ES-I3 (cell line): Measurements from ENCODE around the gene BAD.

Experiments used
- H3K36me3 ChIP-seq: 2 replicates; pipeline ENCODE4 v1.6.1; 2013; ENCODE audit warnings: mild to moderate bottlenecking, low read length, control low read depth, moderate library complexity; ENCODE audit not compliant: insufficient read depth
- H3K4me1 ChIP-seq: 2 replicates; pipeline ENCODE4 v1.6.1; 2013; ENCODE audit warnings: mild to moderate bottlenecking, control low read depth, low read length; ENCODE audit not compliant: insufficient read depth
- H3K9ac ChIP-seq: 2 replicates; pipeline ENCODE4 v1.6.1; 2013; ENCODE audit warnings: low read depth, mild to moderate bottlenecking, low read length, moderate library complexity
- H3K9me3 ChIP-seq: 2 replicates; pipeline ENCODE4 v1.6.1; 2013; ENCODE audit warnings: mild to moderate bottlenecking, low read length, moderate library complexity; ENCODE audit not compliant: control insufficient read depth, insufficient read depth

BAD gene

GRCh38 chr11:64295760-64296159, 11.3 kb upstream of the BAD start:
- Histone ChIP-seq H3K36me3 (no peaks in the 10 kb centered on the region), H3K9ac (no peak overlapping the region), H3K9me3 (no peaks in the 10 kb centered on the region; the same call in 1 of the 2 replicates), H3K4me1 (no peaks in the 10 kb centered on the region; the same call in 1 of the 2 replicates)

- Histone ChIP-seq H3K4me1 (no peaks in the 10 kb centered on the region; the same call in 1 of the 2 replicates), H3K36me3 (no peaks in the 10 kb centered on the region), H3K9me3 (no peaks in the 10 kb centered on the region; the same call in 1 of the 2 replicates), H3K9ac (no peak overlapping the region)
Observed at GRCh38 chr11:64294774-64295173, 10.3 kb upstream of the BAD start.

GRCh38 chr11:64292460-64293254, 8.2 kb upstream of the BAD start:
- Histone ChIP-seq H3K4me1 (no peaks in the 10 kb centered on the region), H3K9me3 (no peaks in the 10 kb centered on the region; the same call in 1 of the 2 replicates), H3K9ac (peak overlapping the region; percentile 60), H3K36me3 (no peaks in the 10 kb centered on the region)

- H3K36me3 ChIP-seq, result no peaks in the 10 kb centered on the region
- H3K9me3 ChIP-seq, result no peaks in the 10 kb centered on the region; the same call in 1 of the 2 replicates
- H3K4me1 ChIP-seq, result no peaks in the 10 kb centered on the region
- peak overlapping the region; percentile 60 for H3K9ac ChIP-seq
Observed at GRCh38 chr11:64291752-64292459, 7.4 kb upstream of the BAD start.

- H3K9me3 ChIP-seq, result no peaks in the 10 kb centered on the region; the same call in 1 of the 2 replicates
- H3K4me1 ChIP-seq, result 0 out of 2 replicates have a peak, but pooled peaks cover 2% of the 10 kb centered on the region
- peak within 1 kb of the TSS; percentile 60 for H3K9ac ChIP-seq
- H3K36me3 ChIP-seq, result no peaks in the 10 kb centered on the region
Observed at GRCh38 chr11:64291262-64291751, 6.8 kb upstream of the BAD start, which contains the start of gene KCNK4. Gene KCNK4 (plus strand): TSS chr11:64291302. CDS start chr11:64293019, 1,717 bp downstream.

DNA sequence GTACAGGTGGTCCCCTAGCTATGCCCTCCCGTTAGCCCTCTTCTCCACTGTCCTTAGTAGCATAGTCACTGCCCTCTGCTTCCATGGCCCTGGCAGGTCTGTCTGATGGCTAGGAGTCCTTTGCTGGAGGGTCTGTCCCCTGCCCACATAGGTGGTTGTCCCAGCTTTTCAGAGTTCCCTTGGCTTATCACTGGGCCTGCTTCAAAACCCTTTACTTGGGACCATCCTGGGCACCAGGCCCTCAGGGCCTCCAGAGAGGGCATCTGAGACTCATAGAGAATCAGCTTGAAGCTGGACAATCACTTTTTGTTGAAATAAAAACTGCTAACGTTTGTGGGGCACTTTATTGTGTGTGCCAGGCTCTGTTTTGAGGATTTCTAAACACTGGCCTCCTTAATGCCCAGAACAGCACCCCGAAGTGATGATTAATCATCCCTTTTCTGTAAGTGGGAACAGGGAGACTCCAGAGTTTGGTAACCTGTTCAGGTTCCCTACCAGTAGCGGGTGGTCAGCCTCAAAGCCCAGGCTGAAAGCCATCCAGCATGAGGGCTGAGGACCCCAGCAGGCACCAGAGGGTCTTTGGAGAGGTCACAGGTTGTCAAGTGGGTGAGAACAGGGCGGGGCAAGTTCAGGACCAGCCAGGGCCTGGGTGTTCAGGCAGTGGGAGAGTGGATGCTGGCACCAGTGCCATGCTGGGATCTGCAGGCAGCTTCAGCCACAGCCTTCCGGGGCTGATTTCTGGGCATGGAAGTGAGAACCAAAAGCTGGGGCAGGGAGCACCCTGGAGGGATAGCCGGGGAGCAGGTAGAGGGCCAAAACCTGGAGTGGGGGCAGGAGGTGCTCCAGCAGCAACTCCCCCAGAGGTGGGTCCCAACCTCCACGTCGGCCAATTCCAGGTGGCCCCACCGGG, 6.1 kb upstream of the BAD start:
- H3K4me1 ChIP-seq, result 0 out of 2 replicates have a peak, but pooled peaks cover 4% of the 10 kb centered on the region
- H3K9ac ChIP-seq, result peak overlapping the region; percentile 60
- no peaks in the 10 kb centered on the region for H3K9me3 ChIP-seq
- H3K36me3 ChIP-seq, result no peaks in the 10 kb centered on the region

GRCh38 chr11:64289002-64289564, 4.6 kb upstream of the BAD start:
- 0 out of 2 replicates have a peak, but pooled peaks cover 4% of the 10 kb centered on the region for H3K4me1 ChIP-seq
- no peak overlapping the region for H3K9ac ChIP-seq
- H3K9me3 ChIP-seq, result no peaks in the 10 kb centered on the region
- no peaks in the 10 kb centered on the region for H3K36me3 ChIP-seq

DNA sequence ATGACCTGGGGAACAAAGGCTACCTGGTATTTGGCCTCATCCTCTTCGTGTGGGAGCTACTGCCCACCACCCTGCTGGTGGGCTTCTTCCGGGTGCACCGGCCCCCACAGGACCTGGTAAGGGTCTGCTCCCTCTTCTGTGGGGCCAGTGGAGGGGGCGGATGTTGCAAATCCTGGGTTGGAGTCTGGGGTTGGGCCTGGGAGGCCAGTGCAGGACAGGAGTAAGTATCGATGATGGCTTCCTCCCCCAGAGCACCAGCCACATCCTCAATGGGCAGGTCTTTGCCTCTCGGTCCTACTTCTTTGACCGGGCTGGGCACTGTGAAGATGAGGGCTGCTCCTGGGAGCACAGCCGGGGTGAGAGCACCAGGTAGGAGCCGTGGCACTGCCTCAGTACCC, 3.9 kb upstream of the BAD start:
- Histone ChIP-seq H3K9ac (no peak overlapping the region), H3K36me3 (no peaks in the 10 kb centered on the region)

GRCh38 chr11:64287676-64288352, 3.3 kb upstream of the BAD start:
- no peaks in the 10 kb centered on the region for H3K9me3 ChIP-seq
- no peak overlapping the region for H3K9ac ChIP-seq
- 0 out of 2 replicates have a peak, but pooled peaks cover 4% of the 10 kb centered on the region for H3K4me1 ChIP-seq
- H3K36me3 ChIP-seq, result no peaks in the 10 kb centered on the region

More for the DNA sequence above, 3.9 kb upstream of the BAD start:
- Histone ChIP-seq H3K9me3 (no peaks in the 10 kb centered on the region), H3K4me1 (0 out of 2 replicates have a peak, but pooled peaks cover 4% of the 10 kb centered on the region)

DNA sequence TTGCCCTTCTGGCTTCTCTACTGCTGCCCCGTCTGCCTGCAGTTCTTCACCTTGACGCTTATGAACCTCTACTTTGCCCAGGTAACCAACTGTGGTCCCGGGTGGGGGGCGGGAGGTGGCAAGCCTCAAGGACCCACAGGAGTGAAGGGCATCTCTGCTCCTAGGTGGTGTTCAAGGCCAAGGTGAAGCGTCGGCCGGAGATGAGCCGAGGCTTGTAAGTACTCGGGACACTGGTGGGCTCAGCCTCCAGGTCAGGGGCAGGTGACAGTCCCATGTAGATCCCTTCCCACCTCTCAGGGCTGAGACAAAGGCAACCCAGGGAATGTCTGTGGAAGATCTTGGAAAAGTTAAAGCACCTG, 2.3 kb upstream of the BAD start:
- no peaks in the 10 kb centered on the region; the same call in 1 of the 2 replicates for H3K36me3 ChIP-seq
- H3K4me1 ChIP-seq, result 0 out of 2 replicates have a peak, but pooled peaks cover 4% of the 10 kb centered on the region
- H3K9ac ChIP-seq, result no peak overlapping the region
- no peaks in the 10 kb centered on the region for H3K9me3 ChIP-seq

DNA sequence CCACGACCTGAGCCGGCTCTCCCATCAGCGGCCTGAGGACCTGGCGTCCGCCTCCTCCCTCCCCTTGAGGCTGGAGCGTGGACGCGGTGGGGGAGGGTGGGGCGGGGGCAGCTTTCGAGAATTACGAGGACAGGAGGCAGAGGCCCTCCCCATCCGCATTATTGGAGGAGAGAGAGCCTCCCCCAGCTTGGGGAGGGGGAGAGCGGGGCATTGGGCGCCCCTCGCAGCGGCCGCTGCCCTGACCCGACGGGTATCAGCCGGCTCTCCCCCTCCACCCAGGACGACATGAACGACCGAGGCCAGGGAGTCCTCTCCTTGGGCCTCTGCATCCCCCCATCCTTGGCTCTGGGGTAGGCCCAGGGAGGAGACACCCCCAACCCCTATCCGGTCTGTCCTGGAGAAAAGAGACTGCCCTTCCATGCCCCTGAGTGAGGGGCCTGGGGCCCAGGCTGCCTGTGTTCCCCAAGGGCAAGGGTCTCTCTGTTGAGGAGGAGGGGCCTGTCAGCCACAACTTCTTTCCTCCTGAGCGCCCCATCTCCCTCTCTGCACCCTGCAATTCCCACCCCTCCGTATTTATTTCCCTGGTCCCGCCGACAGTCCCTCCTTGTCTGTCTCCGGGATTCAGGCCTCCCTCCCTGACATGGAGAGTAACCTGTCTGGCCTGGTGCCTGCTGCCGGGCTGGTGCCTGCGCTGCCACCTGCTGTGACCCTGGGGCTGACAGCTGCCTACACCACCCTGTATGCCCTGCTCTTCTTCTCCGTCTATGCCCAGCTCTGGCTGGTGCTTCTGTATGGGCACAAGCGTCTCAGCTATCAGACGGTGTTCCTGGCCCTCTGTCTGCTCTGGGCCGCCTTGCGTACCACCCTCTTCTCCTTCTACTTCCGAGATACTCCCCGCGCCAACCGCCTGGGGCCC, 1.7 kb upstream of the BAD start:
- 0 out of 2 replicates have a peak, but pooled peaks cover 4% of the 10 kb centered on the region for H3K4me1 ChIP-seq

More for the DNA sequence above, 1.7 kb upstream of the BAD start:
- H3K9me3 ChIP-seq, result no peaks in the 10 kb centered on the region
- peak overlapping the region; percentile 92 for H3K9ac ChIP-seq
- H3K36me3 ChIP-seq, result no peaks in the 10 kb centered on the region; the same call in 1 of the 2 replicates
